ENCODE data around the gene ME2. TPM values are rescaled to one million over a fixed set of nuclear protein-coding genes. Genes with fewer than 3 reads are reported as not detected.
"Not testable (repeated sequence)": the region's sequence is repeated elsewhere in the genome, so short reads cannot be mapped to it uniquely, and the experiment has no call there.

ME2 gene
- 27.1 and 38.9 TPM in 2 replicates for total RNA-seq

DNA sequence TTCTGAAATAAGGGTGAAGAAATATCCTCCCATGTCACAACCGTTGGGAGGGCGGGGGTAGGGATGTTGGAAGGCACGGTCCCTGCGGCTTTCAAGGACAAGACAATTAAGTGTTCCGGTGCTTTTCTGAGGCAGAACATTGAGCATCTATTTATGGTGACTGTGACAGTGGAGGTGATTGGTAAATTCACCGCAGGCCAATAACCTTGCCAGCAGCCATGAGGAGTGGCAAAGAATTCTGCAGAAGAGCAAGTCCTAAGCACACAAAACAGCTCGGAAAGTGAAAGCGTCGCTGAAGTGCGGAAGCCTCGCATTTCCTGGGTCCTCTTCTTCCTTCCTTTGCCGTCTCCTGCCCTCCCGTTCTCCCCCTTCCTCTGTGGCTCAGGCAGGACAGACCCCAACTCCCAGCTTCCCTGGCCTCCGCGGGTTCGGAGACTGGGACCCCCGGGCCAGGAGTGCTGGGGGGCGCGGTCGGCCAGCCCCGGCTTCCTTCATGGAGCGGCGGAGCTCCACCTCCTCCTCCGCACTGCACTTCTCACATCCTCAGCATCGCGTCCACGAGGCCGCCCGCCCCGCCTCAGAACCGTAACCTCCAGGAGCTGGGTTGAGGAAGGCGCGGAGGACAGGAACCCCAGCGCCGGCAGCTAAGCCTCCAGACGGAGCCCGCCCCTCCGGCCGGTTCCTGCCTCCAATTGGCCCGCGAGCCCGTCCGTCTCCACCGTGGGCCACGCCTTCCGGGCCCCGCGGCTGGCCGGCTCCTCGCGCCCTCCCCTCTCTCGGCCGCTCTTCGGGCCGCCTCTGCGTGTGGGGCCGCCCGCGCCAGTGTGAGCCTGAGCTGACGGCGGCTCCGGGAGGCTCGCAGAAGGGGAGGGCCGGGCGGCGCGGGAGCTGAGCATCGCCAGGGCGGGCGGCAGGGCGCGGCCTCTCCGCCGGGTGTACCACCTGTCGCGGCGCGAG lies at the start of gene ME2:
TSS of gene ME2 (plus strand) at position 774 of the 957 bp plus-strand sequence. CDS start 16,703 bp downstream, outside the sequence.
- no peak for TF ChIP-seq CTCF (IDR thresholded peaks at IDR 0.05; ENCODE audit: insufficient read depth, low read depth, low read length)
- peak within 1 kb of the TSS; percentile 84 for H3K4me3 ChIP-seq (ENCODE audit: low read depth, low read length)

GRCh38 chr18:50829644-50830043 lies 49.3 kb upstream of the ME2 start:
- TF ChIP-seq CTCF (IDR thresholded peaks at IDR 0.05; ENCODE audit: insufficient read depth, low read depth, low read length) = no peak
- no peak for DNase-seq (ENCODE audit: low read depth)
- no peak overlapping the region for H3K4me3 ChIP-seq (ENCODE audit: low read depth, low read length)

More for the DNA sequence above, at the start of gene ME2:
- DNase-seq (ENCODE audit: low read depth) = peak; percentile 93

GRCh38 chr18:50830544-50830943 lies 48.4 kb upstream of the ME2 start:
- H3K4me3 ChIP-seq (ENCODE audit: low read depth, low read length) = no peak overlapping the region
- no peak for DNase-seq (ENCODE audit: low read depth)
- TF ChIP-seq CTCF (IDR thresholded peaks at IDR 0.05; ENCODE audit: insufficient read depth, low read depth, low read length) = no peak

DNA sequence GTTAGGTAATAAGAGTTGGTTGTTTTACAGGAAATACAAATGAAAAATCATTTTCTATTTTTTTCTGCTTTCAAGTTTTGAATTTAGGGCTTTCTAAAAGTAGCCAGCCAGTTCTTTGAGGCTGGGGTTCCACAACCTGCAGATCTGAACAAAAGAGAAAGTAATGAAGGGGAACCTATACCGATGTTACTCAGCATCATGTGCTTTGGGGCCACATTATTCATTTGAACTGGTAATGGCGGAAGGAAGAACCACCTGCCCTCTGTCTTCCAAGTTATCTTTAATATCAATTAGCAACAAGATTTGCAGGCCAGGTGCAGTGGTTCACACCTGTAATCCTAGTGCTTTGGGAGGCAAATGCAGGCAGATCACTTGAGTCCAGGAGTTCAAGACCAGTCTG lies 46.2 kb upstream of the ME2 start:
- no peak for DNase-seq (ENCODE audit: low read depth)
- no peak for TF ChIP-seq CTCF (IDR thresholded peaks at IDR 0.05; ENCODE audit: insufficient read depth, low read depth, low read length)

DNA sequence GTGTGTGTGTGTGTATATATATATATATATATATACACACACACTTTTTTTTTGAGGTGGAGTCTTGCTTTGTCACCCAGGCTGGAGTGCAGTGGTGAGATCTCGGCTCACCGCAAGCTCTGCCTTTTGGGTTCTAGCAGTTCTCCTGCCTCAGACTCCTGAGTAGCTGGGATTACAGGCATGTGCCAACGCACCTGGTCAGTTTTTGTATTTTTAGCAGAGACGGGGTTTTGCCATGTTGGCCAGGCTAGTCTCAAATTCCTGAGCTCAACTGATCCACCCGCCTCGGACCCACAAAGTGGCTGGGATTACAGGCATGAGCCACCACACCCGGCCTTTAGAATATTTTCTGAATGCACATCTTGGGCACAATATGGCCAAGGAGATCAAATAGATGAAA lies 45.4 kb upstream of the ME2 start:
- H3K4me3 ChIP-seq (ENCODE audit: low read depth, low read length); DNase-seq (ENCODE audit: low read depth): not testable (repeated sequence)

More for the DNA sequence above, 46.2 kb upstream of the ME2 start:
- no peak overlapping the region for H3K4me3 ChIP-seq (ENCODE audit: low read depth, low read length)

- TF ChIP-seq CTCF (IDR thresholded peaks at IDR 0.05; ENCODE audit: insufficient read depth, low read depth, low read length) = no peak
- DNase-seq (ENCODE audit: low read depth) = peak; percentile 61
Observed at GRCh38 chr18:50836521-50836957, 42.4 kb upstream of the ME2 start.

GRCh38 chr18:50839341-50839740 lies 39.6 kb upstream of the ME2 start:
- no peak for TF ChIP-seq CTCF (IDR thresholded peaks at IDR 0.05; ENCODE audit: insufficient read depth, low read depth, low read length)
- DNase-seq (ENCODE audit: low read depth) = no peak
- H3K4me3 ChIP-seq (ENCODE audit: low read depth, low read length) = no peak overlapping the region

More at GRCh38 chr18:50836521-50836957, 42.4 kb upstream of the ME2 start:
- H3K4me3 ChIP-seq (ENCODE audit: low read depth, low read length) = no peak overlapping the region
